EH (cell line): ENCODE data around the gene SGSM1.

ENCODE experiments used
- DNase-seq: peaks from one replicate; pipeline ENCODE4 v3.0.0-alpha.2; 2015; ENCODE audit warnings: low read depth

SGSM1 gene, protein sequence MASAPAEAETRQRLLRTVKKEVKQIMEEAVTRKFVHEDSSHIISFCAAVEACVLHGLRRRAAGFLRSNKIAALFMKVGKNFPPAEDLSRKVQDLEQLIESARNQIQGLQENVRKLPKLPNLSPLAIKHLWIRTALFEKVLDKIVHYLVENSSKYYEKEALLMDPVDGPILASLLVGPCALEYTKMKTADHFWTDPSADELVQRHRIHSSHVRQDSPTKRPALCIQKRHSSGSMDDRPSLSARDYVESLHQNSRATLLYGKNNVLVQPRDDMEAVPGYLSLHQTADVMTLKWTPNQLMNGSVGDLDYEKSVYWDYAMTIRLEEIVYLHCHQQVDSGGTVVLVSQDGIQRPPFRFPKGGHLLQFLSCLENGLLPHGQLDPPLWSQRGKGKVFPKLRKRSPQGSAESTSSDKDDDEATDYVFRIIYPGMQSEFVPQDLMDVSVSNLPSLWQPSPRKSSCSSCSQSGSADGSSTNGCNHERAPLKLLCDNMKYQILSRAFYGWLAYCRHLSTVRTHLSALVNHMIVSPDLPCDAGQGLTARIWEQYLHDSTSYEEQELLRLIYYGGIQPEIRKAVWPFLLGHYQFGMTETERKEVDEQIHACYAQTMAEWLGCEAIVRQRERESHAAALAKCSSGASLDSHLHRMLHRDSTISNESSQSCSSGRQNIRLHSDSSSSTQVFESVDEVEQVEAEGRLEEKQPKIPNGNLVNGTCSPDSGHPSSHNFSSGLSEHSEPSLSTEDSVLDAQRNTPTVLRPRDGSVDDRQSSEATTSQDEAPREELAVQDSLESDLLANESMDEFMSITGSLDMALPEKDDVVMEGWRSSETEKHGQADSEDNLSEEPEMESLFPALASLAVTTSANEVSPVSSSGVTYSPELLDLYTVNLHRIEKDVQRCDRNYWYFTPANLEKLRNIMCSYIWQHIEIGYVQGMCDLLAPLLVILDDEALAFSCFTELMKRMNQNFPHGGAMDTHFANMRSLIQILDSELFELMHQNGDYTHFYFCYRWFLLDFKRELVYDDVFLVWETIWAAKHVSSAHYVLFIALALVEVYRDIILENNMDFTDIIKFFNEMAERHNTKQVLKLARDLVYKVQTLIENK

DNA sequence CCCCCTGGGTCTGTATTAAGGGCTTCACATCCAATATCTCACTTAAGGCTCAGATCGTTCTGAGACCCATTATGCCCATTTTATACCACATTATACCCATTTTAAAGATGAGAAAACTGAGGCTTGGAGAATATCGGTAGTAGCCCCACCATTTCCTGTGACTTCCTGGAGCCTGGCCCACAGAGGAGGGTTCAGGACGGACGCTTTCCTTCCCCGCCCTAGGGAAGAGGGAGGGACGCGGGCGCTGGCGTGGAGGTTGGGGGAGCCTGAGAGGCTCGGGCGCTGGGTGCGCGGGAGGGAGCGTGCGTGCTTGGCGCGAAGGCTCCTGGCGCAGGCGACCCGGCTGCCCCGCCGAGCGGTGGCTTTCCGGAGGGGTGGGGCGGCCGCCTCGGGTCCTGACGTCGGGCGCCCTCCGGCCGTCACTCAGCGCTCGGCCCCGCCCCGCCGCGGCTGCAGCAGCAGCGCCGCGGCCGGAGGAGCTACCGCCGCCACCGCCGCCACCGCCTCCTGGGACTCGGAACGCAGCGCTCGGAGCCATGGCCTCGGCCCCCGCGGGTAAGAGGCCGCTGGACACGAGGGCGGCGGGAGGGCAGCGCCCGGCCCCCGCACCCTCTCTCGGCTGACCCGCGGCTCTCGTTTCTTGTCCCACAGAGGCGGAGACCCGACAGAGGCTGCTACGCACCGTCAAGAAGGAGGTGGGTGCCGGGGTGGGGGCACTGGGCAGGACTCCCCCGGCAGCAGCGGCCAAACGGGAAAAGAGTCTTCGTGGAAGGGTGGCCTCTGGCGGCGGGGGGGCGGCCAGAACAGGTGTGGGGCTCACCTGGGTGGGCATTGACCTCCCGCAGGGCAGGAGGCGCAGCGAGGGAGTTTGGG is at the start of gene SGSM1:
TSS of gene SGSM1 (plus strand) at position 422 of the 873 bp plus-strand sequence. CDS start at position 537, 115 bp downstream.
- peak; percentile 48 for DNase-seq

DNA sequence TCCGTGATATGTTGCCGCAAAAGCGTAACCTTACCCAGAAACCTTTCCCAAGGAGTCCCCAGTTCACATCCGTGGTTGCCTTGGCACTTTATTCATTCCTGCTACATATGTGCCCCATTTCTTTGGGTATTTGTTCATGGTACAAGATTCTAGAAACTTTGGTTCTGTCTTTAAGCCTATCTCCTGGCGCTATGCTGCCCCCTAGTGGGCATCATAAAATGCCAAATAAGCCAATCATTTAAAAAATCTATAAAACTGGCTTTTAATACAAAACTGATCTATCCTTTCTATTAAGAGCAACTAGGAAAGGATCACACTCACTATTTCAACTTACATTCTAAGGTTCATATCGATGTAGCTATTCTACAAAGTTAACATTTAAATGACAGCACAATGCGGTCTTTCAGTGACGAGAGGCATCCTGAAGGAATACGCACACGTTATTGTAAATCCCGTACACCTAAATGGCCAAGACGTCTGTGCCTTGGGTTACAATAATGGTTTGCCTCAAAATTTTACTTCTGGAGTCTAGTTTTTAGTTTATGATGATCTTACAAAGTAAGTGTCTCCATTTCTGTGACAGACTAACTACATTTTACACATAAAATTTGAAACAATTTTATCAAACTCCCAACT is 47.7 kb upstream of the SGSM1 start:
- peak; percentile 51 for DNase-seq

DNA sequence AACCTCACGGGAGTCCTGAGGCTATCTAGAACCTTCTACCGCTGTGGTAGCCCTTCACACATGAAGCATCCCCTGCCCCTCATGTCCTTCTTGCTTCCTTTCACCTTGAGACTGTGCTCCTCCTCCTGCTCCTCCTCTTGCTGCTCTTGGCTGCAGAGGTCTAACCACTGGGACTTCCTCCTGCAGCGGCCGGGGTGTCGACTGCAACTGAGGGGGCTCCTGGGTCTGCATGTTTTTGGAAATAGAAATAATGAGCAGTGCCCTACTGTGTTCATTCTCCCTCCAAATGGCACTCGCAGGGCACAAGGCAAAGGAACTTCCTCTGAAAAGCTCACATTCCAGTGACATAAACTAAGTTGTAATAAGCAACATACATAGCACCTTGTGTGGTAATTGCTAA is 46.2 kb upstream of the SGSM1 start:
- DNase-seq = no peak

DNA sequence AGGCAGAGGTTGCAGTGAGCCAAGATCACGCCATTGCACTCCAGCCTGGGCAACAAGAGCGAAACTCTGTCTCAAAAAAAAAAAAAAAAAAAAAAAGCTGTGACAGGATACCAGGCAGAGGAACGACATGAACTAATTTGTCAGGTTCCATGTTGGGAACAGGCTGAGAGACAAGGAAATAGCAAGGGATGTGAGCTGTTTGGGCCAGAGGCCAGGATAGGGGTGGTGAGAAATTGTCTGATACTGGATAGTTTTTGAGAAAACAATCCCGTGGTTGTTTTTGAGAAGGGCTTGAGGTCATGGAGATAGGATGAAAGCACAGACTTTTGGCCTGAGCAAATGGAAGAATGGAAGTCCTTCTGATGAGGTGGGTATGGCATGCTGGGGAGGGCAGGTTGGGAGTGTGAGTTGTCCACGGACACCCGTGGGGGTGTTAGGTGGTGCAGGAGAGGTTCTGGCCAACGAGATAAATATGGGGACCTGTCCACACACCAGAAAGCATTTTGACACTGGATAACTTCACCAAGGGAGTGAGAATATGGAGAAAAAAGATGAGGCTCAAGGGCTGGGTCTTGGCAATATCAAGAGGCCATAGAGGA is 45.2 kb upstream of the SGSM1 start:
- peak; percentile 2 for DNase-seq

- DNase-seq = no peak
These were observed 43.9 kb upstream of the SGSM1 start for GRCh38 chr22:24761888-24762675.

- no peak for DNase-seq
These were observed 42.0 kb upstream of the SGSM1 start for GRCh38 chr22:24763872-24764485.

GRCh38 chr22:24765166-24765565 is 40.8 kb upstream of the SGSM1 start:
- no peak for DNase-seq

GRCh38 chr22:24768537-24769374 is 37.3 kb upstream of the SGSM1 start:
- peak; percentile 57 for DNase-seq

- DNase-seq = peak; percentile 44
These were observed 33.4 kb upstream of the SGSM1 start for GRCh38 chr22:24772493-24773220.

GRCh38 chr22:24775769-24776492 is 30.1 kb upstream of the SGSM1 start:
- DNase-seq = peak; percentile 6

DNA sequence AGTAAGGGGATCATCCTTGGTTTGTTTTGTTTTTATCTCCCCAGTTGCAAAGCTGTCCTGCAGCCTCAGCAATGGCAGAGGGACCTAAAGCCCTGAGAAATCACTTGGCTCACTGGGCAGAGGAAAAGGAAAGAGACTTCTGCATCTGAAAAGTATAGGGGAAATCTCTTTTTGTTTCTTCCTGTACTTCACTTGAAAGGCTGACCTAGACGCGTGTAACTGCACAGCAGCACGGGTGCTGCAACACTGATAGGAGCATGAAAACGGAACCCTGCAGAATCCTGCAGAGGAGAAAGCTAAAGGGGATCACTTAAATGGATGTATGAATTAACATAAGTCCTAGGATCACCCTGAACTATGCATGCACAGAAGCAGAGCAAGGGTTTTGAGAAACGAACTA is 29.5 kb upstream of the SGSM1 start:
- no peak for DNase-seq

GRCh38 chr22:24789516-24789915 is 16.5 kb upstream of the SGSM1 start:
- DNase-seq = no peak

DNA sequence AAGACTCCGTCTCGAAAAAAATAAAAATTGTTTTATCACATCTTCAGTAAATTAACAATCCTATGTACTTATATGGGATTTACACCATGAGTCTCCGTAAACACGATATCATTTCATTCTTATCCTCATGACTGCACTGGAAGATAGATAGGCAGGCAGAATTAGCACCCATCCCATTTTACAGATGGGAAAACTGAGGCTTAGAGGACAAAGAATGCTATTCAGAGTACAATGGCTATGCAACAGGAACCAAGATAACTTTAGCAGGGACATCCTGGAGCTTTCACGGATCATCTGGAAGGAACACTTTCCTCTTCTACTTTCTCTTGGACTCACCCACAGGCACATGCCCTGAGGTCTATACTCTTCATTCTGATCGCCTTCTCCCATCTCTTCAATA is 14.6 kb upstream of the SGSM1 start:
- DNase-seq = no peak

- no peak for DNase-seq
These were observed 10.0 kb upstream of the SGSM1 start for GRCh38 chr22:24796056-24796455.

GRCh38 chr22:24796860-24797259 is 9.2 kb upstream of the SGSM1 start:
- no peak for DNase-seq

DNA sequence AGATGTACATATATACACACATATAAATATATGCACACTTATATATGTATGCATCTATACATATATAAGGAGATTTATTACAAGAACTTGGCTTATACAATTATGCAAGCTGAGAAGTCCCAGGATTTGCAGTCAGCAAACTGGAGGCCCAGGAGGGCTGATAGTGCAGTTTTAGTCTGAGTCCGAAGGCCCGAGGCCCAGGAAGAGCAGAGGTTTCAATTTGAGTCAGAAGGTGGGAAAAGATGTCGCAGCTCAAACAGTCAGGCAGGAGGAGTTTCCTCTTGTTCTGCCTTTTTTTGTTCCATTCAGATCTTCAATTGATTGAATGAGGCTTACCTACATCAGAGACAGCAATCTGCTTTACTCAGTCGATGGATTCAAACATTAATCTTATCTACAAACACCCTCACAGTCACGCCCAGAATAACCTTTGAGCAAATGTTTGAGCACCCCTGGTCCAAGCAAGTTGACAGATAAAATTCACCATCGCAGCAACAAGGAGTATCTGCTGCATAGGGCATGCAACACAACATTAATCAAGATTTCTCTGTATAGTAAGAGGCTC is 4.0 kb upstream of the SGSM1 start:
- no peak for DNase-seq

DNA sequence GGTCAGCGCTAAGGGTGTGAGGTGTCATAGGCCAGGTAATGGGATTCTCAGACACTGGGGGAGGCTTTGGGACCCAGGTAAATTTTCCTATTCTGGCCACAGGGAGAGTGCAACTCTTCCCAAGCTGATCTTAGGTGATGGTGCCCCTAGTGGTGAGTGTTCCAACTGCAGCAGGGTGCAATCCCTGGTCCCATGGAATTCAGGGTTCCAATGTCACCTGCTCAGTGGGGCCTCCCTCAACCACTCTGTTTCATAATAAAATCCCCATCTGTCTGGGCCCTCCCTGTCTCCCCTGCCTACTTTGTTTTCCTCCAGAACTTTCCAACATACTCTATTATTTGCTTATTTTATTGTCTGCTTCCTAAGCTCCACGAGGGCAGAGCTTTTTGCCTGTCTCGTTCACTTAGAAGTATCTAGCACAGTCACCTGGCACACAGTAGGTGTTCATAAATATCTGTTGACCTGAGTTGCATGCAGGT is 2.9 kb upstream of the SGSM1 start:
- peak; percentile 27 for DNase-seq
